HG03571 (cell line): ENCODE measurements around the gene NTMT2.
"Not testable (repeated sequence)": the region's sequence is repeated elsewhere in the genome, so short reads cannot be mapped to it uniquely, and the experiment has no call there.

ENCODE experiments used
- ATAC-seq: cut with Tn5 transposase; IDR thresholded peaks from one replicate; pipeline ENCODE4 v1.9.1; 2021; ENCODE audit not compliant: unreplicated experiment

NTMT2 gene

DNA sequence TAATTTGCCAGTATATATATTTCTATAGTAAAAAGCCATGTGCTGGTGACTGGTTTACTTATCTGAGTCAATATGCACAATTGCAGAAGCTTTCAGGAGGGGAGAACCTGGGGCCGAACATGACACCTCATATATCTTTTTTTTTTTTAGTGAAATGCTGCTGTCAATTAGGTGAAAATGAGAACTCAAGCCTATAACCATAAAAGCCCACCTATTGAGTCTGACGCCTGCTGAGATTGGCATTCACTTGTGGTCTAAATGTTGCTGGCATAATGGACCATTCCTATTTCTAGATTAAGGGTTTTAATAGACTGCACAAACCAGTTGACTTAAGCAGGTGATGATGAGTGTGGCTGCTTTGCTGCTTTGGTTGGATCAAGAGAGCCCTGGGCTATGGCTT, 10.8 kb downstream of the NTMT2 start:
- no peak for ATAC-seq

DNA sequence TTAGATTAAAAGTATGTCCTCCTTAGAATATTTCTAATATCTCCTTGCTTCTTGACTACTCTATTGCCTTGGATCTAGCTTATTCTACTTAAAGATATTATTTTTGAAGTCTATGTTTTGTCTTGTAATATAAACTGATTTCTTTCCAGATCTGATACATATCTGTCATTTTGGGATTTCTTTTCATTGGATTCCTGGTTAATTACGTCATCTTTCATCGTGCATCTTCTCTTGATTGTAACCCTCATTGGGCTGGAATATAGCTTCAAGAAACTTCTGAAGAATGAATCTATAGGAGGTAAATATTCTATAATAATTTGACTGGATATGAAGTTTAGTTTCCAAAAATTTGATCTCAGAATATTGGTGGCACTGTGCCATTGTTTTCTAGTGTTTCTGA, 12.1 kb downstream of the NTMT2 start:
- ATAC-seq: no peak

DNA sequence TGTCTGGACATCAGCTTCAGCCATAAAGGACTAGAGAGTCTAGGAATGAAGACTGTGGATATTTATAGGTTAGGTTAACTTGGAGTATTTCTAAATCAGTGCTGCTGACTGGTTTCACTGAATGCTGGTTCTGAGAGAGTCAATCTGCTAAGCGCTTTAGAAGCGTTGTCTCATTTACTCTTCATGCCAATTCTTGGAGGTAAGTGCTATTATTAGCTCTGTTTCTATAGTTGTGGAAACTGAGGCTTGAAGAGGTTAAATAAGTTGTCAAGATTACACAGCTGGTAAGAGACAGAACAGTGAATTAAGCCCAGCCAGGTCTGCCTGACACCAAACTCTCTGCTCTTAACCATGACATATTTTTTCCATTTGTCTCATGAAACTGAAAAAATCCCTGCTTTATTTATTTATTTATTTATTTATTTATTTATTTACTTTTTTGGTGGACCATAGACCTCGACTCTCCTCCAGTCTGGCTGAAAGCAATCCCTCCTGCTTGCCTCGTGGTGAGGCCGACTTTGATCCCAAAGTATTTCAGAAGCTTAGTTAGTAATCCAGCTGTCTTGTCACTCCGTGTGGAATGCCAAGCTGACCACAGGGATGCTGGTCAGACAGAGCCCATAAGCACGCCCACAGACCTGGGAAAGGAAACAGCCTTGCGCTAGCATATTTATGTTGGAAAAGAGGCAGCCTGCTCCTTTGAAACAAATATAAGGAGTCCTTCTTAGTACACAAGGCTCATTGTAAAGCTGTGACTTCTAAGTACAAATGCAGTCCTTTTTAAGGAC, 16.9 kb downstream of the NTMT2 start:
- no peak for ATAC-seq

DNA sequence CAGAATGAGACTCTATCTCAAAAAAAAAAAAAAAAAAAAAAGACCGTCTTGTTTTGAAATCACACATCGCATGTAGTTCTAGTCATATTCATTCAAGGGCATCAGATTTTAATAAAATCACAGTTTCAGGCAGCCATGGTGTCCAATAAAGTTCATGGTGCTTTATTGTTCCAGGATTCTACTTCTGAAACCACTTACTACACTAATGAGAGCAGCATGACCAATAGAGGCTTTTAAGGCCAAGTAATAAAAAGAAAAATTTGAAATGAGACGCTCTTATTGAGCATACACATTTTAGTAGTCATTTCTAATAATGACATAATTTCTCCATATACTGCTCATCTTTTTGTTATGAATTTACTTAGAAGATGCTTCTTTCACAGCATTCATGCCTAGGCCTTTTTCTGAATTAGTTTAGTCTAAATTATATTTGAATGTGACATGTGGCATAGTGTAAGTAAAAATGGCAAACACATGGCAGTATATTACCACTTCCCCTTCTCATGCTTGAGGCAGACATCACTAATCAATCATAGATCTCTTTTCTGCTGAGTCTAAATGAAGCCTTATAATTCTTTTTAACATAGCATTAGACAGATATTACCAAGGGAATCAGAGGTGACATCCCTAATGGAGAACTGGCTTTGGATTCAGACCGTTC, 18.5 kb downstream of the NTMT2 start:
- ATAC-seq: no peak

DNA sequence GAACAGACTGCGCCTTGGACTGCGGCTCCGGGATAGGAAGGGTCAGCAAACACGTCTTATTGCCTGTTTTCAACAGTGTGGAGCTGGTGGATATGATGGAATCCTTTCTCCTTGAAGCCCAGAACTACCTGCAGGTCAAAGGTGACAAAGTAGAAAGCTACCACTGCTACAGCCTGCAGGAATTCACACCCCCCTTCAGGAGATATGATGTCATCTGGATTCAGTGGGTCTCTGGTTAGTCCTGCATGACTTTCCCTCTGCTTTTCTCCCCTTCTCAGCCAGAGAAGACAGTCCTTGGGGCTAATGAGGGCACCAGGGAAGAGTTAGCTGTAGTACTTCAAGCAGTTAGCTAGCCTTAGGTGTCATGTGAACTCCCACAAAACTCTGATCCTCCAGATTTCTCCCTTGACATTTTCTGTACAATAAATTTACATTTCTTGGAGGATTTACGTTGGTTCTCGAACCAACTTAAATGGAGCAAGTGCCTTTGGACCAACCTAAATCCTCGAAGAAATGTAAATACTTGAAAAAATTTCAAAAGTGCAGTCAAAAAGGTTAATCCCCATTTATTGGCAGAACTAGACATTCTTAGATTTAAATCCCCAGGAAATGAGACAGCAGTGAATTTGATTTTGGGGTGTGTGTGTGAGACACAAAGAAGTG, 20.9 kb downstream of the NTMT2 start:
- no peak for ATAC-seq

DNA sequence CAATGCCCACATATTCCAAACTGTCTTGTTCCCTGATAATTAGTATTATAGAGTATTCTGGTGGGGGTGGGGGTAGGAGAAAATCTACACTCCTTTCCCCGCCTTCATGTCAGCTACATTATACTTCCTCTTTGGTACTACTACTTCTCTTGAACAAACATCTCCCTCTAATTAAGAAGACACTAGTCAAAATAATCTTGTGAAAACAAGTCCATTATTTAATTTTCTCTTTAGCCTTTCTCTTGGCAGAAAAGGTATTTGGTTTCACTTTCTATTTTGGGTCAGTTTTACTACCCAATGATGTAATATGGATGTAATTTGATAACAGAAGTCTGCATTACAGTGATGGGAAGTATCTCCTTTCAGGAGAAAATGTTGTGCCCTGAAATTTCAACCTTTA, 22.5 kb downstream of the NTMT2 start:
- ATAC-seq: no peak

DNA sequence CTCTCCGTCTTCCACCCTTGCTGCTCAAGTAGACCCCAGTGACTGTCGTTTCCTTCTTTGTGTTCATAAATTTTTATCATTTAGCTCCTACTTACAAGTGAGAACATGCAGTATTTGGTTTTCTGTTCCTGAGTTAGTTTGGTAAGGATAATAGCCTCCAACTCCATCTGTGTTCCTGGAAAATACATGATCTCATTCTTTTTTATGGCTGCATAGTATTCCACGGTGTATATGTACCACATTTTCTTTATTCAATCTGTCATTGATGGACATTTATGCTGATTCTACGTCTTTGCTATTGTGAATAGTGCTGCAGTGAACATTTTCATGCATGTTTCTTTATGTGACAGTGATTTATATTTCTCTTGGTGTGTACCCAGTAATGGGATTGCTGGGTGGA, 24.8 kb downstream of the NTMT2 start:
- ATAC-seq: not testable (repeated sequence)

DNA sequence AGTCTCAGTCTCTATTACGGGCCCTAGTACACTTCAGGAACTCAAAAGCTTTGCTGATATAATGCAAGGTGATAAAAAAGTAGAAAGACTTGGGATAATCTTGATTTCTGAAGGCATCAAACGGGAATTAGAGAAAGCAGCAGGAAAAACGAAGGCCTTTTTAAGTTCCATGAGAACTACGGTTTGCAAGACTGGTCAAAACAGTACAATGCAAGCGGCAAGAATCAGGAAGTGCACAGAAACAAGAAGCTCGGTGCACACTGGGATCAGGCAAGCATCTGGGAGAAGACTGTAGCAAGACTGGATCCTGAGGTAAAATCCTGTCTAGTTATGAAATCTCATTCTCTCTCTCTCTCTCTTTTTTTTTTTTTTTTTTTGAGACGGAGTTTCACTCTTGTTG, 28.6 kb downstream of the NTMT2 start:
- no peak for ATAC-seq

DNA sequence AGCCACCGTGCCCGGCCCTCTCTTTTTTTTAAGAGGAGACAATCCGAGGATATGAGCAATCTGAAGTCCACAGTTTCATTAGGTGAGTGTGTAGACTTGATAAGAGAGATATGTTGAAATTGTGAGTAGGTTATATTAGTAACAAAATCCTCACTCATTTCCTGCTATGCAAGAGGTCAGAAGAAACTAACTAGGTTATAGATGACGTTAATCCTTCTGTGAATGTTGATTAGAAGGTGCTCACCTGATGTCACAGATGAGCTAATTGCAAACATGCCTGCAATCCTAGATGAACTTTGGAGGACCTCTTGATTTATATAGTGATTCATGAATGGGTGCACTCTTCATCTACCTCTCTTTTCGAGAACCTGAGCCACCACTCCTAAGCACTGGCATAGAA, 29.3 kb downstream of the NTMT2 start:
- no peak for ATAC-seq

DNA sequence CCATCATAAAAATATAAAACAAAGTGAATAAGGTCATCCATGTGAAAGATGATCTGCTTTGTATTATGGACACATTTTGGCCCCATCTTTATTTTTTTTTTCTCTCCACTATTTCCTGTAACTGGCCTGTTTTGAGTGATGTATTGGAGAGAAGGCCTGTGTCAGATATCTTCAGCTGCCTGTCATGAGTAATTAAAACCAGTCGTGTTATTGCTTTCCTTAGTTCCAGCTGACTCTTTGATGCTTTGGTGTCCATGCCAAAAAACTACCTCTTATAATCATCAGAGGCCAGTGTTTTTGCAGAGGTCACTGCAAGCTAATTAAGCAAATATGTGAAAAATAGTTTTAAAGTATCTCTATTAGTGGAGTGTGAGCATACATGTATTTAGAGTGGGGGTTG, 29.7 kb downstream of the NTMT2 start:
- no peak for ATAC-seq

DNA sequence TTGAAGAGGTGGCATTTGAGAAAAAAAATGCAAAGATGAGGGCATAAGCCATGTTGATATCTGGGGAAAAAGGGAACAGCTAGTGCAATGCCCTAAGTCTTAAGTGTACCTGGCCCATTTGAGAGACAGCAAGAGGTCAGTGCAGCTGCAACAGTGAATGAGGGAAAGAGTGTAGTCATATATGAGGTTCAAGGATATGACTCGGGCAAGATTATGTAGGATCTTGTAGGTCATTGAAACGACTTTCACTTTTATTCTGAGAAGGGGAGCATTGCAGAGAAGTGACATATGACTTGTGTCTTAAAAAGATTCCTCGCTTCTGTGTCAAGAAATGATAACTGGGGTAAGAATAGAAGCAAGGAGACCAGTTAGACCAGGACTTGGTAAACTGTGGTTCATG, 31.0 kb downstream of the NTMT2 start:
- ATAC-seq: no peak

DNA sequence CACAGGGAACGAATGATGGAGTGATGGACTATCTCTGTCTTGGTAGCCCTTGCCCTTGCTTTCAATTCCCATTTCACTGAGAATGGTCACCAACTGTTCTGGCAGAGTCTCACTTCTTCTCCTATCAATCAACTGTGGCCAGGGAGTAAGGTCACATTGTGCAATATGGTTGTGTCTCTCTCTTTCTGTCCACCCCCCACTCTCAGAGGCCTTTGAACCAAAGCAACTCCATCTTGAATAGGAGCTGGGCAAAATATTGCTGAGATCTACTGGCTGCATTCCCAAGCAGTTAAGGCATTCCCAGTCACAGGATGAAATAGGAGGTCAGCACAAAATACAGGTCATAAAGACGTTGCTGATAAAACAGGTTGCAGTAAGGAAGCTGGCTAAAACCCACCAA, 36.7 kb downstream of the NTMT2 start:
- ATAC-seq: no peak

DNA sequence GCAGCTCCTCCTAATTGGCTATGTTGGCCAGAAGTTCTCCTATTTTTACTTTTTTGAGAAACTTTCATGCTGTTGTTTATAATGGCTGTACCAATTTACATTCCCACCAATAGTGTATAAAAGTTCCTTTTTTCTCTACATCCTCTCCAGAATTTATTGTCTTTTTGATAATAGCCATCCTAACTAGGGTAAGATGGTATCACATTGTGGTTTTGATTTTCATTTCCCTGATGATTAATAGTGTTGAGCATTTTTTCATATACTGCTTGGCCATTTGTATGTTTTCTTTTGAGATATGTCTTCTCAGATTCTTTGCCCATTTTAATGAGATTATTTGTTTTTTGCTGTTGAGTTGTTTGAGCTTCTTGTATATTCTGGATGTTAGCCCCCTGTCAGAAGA, 46.8 kb downstream of the NTMT2 start:
- ATAC-seq: no peak

DNA sequence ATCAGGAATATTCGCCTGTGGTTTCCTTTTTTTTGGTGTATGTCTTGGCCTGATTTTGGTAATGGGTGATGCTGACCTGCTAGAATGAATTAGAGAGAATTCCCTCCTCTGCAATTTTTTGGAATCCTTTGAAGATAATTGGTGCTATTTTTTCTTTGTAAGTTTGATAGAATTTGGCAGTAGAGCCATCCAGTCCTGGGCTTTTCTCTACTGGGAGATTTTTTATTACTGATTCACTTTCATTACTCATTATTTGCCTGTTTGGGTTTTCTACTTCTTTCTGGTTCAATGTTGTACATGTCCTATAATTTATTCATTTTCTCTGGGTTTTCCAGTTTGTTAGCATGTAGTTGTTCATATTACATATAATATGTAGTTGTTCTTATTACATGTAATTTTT, 48.7 kb downstream of the NTMT2 start:
- ATAC-seq: no peak

DNA sequence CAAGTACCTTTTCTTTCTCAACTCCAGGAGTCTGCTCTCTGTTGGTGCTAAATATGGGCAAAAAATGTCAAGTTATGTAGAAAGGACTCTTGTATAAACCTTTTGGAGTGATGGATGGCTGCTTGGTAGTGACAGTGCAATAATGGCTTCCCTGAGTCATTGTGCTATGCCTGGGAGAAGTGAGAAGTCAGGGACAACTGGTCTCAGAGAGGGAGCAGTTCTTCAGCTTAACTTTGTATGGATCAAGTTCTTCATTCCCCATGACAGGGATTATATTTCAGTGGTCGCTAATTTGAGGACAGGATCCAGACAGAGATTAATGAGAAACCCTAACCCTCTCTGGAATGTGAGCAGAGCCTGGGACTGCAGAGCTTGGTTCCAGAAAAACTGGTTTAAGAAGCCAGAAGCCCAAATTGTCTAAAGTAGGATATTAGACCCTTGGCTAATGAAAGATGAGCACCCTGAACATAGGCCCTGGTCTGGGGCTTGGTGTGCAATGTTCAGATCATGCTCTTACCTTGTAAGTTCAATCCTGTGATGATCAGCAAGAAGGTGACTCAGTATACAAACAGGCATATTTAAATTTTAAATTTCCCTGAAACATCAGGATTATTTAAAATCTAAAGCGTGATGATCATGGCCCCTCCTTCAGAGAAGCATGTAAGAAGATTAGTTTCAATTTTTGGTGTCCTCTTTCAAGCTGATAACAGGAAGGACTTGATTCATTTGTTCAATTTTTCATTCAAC, 50.9 kb downstream of the NTMT2 start:
- ATAC-seq: no peak

DNA sequence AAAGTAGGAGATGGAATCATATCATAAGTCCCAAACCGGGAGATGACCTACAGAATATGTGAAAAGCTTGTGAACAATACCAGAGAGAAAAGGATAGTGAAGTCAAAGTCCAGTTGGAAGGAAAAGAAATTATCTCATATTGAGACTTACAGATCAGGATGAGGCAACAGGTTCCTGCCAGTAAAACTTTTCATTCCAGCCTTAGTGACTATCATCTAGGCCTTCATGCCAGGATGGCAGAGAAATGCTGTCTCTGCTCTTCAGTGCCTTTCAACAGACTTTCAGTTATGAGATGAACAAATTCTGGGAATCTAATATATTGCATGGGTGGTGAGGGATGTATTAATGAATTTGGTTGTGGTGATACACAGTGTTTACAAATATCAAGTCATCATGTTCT, 52.3 kb downstream of the NTMT2 start:
- ATAC-seq: no peak

DNA sequence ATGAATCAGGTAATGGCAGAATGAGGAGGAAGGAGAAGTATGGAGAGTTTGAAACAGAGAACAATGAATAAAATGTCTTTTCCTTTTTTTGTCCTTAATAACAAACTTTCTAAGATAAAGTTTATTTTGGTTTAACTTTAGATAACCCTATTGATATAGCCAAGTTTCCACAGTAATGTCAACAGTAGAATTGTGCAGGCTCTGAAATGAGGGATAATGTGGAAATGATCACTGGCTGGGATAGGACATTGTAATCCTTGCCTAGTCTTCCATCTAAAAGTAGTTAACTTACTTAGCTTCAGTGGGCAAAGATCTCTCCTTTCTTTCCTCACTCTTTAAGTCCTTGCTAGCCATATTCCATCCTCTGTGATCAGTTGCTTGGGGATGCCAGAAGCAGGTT, 52.8 kb downstream of the NTMT2 start:
- ATAC-seq: no peak

DNA sequence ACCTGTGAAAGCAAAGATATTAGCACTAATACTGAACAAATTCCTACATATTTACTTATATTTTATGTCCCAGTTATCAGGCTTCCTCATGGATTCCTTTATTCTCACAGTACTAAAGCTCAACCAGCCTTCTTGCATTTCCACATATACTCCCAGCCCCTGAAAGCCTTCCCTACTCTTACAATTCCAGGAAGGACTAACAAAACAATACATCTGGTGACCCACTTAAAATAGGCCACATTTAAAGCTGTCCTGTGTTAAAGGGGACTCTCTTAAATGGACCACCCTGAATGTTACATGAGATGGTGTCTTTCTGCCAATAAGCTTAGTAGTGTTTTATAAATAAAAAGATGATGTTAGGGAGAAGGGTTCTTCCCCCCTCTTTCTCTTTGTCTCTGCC, 54.4 kb downstream of the NTMT2 start:
- ATAC-seq: no peak

DNA sequence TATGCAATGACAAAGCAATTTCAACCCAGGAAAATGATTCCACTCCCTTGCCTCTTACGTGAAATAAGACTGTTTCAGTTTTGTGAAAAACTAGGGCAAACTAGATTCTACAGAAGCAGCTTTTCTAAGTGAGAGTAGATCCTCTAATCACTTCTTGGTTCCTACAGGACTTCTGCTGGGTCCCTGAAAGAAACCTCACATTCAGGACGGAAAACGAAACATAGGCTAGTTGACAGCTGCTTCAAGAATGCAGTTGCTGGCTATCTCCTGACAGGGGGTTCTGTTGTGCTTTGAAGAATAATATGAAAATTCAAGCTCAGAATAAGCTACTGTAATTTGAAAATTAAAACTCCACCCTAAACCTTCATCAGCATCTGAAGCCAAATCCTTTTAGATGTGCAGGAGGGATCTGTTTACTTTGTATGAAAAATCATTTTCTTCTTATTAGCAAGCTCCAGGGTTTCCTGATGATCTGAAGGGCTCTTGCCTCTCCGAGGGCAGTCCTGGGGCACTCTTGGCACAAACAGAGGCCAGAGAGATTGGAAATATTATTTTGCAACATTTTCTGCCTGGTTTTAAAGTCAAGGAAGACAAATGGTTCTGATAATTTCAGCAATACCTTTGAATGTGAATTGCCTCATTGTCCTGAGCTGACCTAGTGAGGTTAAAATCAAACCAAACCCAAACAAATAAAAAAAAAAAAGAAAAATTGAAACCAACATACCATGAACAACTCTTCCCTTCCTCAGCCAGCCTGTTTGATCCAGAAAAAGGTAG, 55.0 kb downstream of the NTMT2 start:
- ATAC-seq: no peak

DNA sequence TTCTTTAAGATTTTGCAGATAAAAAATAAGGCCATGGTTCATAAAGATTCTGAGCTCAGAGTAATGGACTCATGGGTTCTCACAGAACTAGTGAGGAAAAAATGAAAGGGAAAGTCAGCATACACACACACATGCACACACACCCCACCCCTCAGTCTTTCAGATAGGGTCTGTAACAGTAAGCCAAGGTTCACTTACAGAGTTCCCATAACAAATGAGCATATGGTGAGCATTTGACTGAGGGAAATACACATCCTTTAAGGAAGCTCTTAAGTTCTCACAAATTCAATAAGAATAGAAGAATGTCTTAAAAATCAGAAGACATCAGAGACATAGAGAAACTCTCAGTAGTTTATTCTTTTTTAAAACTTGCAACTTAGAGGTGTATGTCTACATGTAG, 57.9 kb downstream of the NTMT2 start:
- no peak for ATAC-seq

DNA sequence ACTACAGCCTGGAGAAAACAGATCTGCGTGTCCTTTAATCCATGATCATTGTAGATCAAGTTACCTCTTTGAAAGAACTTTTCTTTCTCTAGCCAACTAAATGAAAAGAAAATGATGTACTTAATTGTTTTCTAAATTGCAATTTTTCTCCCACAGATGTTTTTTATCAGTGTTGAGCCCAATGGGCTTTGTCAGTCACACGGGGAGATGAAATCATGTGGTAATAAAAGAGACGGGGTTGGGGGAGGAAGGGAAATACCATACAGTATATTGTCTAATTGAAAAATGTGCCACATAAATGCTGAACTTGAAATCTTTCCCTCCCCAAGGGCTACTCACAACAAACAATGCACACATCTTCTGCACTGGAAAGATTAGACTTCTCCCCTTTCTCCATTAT, 58.4 kb downstream of the NTMT2 start:
- ATAC-seq: no peak
